T-cell (primary cell): ENCODE measurements around the gene LMO4. TPM values are rescaled to one million over a fixed set of nuclear protein-coding genes. Genes with fewer than 3 reads are reported as not detected.
A peak's percentile ranks its signal among the peaks of the same experiment; 100 is the strongest.

Experiments used
- ATAC-seq, 4 experiments: fragments of 200-7000 bp in 3 of 4; fragments of 150-1000 bp in 1 of 4; cut with Tn5 transposase; replicated peaks in 1 of 4; 1 replicate in 3 of 4; 2 replicates in 1 of 4; pipeline ENCODE4 v1.10.0; 2021; ENCODE audit warnings: moderate library complexity in 3 of 4, mild to moderate bottlenecking in 2 of 4, moderate number of reproducible peaks in 1 of 4
- CTCF ChIA-PET, 2 donors: fragments of 300-600 bp; sonication (Branson Sonifier 250); formaldehyde crosslinking; loops; one replicate each; lab custom pipeline; 2022; ENCODE audit warnings: antibody characterized with exemption in 2 of 2; lab: Charles Lee
- POLR2A ChIA-PET, 2 donors: fragments of 300-600 bp; sonication (Branson Sonifier 250); formaldehyde crosslinking; loops; one replicate each; lab custom pipeline; 2022; ENCODE audit warnings: antibody characterized with exemption in 2 of 2; lab: Charles Lee
- DNase-seq, 35 experiments: peaks; one replicate each; pipeline versions ENCODE4 v3.0.0 to v3.0.0-alpha.2; 2013 to 2023
- H3K27ac ChIP-seq: one replicate; pipeline ENCODE4 v1.5.1; 2013; ENCODE audit warnings: low read length
- H3K27me3 ChIP-seq, 2 experiments: replicated peaks in 1 of 2; 1 replicate in 1 of 2; 2 replicates in 1 of 2; pipeline versions ENCODE4 v1.6.1 to v1.7.0; 2013; ENCODE audit warnings: low read length in 1 of 2, mixed read lengths in 1 of 2; ENCODE audit not compliant: control insufficient read depth in 2 of 2, insufficient read depth in 2 of 2; ENCODE audit errors: extremely low read depth in 1 of 2
- H3K36me3 ChIP-seq, 2 donors: 1 replicate in 1 of 2; 2 replicates in 1 of 2; pipeline versions ENCODE4 v1.6.1 to v1.7.0; 2013; ENCODE audit warnings: low read length in 1 of 2; ENCODE audit not compliant: control insufficient read depth in 2 of 2, insufficient read depth in 1 of 2; ENCODE audit errors: extremely low read depth in 1 of 2
- H3K4me1 ChIP-seq, 2 experiments: 1 replicate in 1 of 2; 2 replicates in 1 of 2; pipeline versions ENCODE4 v1.6.1 to v1.7.0; 2013; ENCODE audit warnings: low read length in 2 of 2, mixed read lengths in 1 of 2; ENCODE audit not compliant: insufficient read depth in 2 of 2, control insufficient read depth in 1 of 2; ENCODE audit errors: extremely low read depth in 1 of 2
- H3K4me3 ChIP-seq, 2 donors: 1 replicate in 1 of 2; 2 replicates in 1 of 2; pipeline versions ENCODE4 v1.5.1 to v1.7.0; 2013; ENCODE audit warnings: mild to moderate bottlenecking in 2 of 2, low read length in 1 of 2, moderate library complexity in 1 of 2; ENCODE audit not compliant: control insufficient read depth in 1 of 2; ENCODE audit errors: extremely low read depth in 1 of 2
- H3K9me3 ChIP-seq: 2 replicates; pipeline ENCODE4 v1.7.0; 2013
- H3K27ac Mint-ChIP-seq, 2 donors: one replicate each; pipeline ENCODE4 v1.8.0; 2020 to 2021; ENCODE audit warnings: mild to moderate bottlenecking in 2 of 2, mixed read lengths in 2 of 2
- H3K27me3 Mint-ChIP-seq, 2 donors: one replicate each; pipeline ENCODE4 v1.8.0; 2021 to 2022; ENCODE audit warnings: mixed read lengths in 2 of 2
- H3K36me3 Mint-ChIP-seq: one replicate; pipeline ENCODE4 v1.8.0; 2021; ENCODE audit warnings: mixed read lengths
- H3K4me1 Mint-ChIP-seq, 3 donors: one replicate each; pipeline ENCODE4 v1.8.0; 2020 to 2022; ENCODE audit warnings: mixed read lengths in 3 of 3, mild to moderate bottlenecking in 1 of 3
- H3K4me3 Mint-ChIP-seq, 3 donors: one replicate each; pipeline ENCODE4 v1.8.0; 2020 to 2022; ENCODE audit warnings: mild to moderate bottlenecking in 3 of 3, mixed read lengths in 3 of 3, moderate library complexity in 3 of 3
- H3K9me3 Mint-ChIP-seq, 3 donors: one replicate each; pipeline ENCODE4 v1.8.0; 2020 to 2022; ENCODE audit warnings: mixed read lengths in 3 of 3
- WGBS: methylation state at CpG from one replicate; pipeline ENCODE4 v1.1.5; 2013; ENCODE audit warnings: missing lambda C conversion rate; ENCODE audit not compliant: insufficient coverage; 5-methylcytosine and 5-hydroxymethylcytosine counted together
- total RNA-seq, 35 experiments: library from RNA in 6 of 35; stranded (reverse) in 6 of 35; fragments of 120-200 nt in 1 of 35; gene quantifications; one replicate each; pipeline versions ENCODE4 v1.2.1 to v1.2.4 and lab custom pipeline; 2013 to 2026

LMO4 gene
- total RNA-seq, 5 donors from 2014 or later (not counting 1 experiment from before 2014, with no cell fraction given), result 14.4 to 26.2 (median 20.2) TPM

- ATAC-seq, result no peak
- Mint-ChIP-seq H3K36me3 (no peaks in the 10 kb centered on the region), H3K4me1 (peaks cover 0 to 9% (median 0%) of the 10 kb centered on the region in 3 donors), H3K9me3 (no peaks in the 10 kb centered on the region), H3K27me3 (peaks cover 12 to 16% of the 10 kb centered on the region in 2 donors), H3K27ac (no peak overlapping the region), H3K4me3 (no peak overlapping the region)
- Histone ChIP-seq H3K27me3 (peaks cover 0 to 2% of the 10 kb centered on the region in 2 experiments), H3K4me1 (no peaks in the 10 kb centered on the region), H3K4me3 (no peak overlapping the region), H3K36me3 (no peaks in the 10 kb centered on the region), H3K27ac (no peak overlapping the region), H3K9me3 (no peaks in the 10 kb centered on the region)
- ChIA-PET CTCF (no interaction called here), POLR2A (no interaction called here)
- DNase-seq, result no peak
- no CpG with 5 or more reads among the region's 1 CpG for WGBS
These were observed 9.9 kb upstream of the LMO4 start for GRCh38 chr1:87318806-87319205.

- no peak overlapping the region for H3K27ac ChIP-seq
- no peaks in the 10 kb centered on the region for H3K36me3 ChIP-seq
- peaks cover 0 to 5% of the 10 kb centered on the region in 2 donors for H3K27me3 Mint-ChIP-seq
- H3K36me3 Mint-ChIP-seq, result no peaks in the 10 kb centered on the region
- ATAC-seq (no peak), DNase-seq (peak in 20 of 35 experiments; percentile 13 to 78 (median 40))
- peak overlapping the region in 1 of 3 donors; percentile 34 for H3K4me3 Mint-ChIP-seq
- CTCF ChIA-PET, result interaction anchor here (0.6 to 2.9 kb wide), 18 partner anchors 9 to 1361 kb away, joined by 3 to 21 read pairs (median 4); no protein-coding TSS in a partner anchor
- H3K9me3 ChIP-seq, result no peaks in the 10 kb centered on the region
- peaks cover 13% of the 10 kb centered on the region in 2 experiments for H3K4me1 ChIP-seq
- H3K27ac Mint-ChIP-seq, result peak overlapping the region; percentile 64 to 71
- peaks cover 0 to 14% of the 10 kb centered on the region in 2 experiments for H3K27me3 ChIP-seq
- no peaks in the 10 kb centered on the region for H3K9me3 Mint-ChIP-seq
- no peak overlapping the region for H3K4me3 ChIP-seq
- WGBS, result 40% methylated on average over 2 of the region's 10 CpGs
- H3K4me1 Mint-ChIP-seq, result peaks cover 26 to 31% (median 29%) of the 10 kb centered on the region in 3 donors
- POLR2A ChIA-PET, result interaction anchor here in 1 of 2 donors (0.6 to 0.7 kb wide), 2 partner anchors 162 to 1363 kb away, joined by 3 to 4 read pairs; no protein-coding TSS in a partner anchor
These were observed 2.5 kb upstream of the LMO4 start for GRCh38 chr1:87325982-87326738.

DNA sequence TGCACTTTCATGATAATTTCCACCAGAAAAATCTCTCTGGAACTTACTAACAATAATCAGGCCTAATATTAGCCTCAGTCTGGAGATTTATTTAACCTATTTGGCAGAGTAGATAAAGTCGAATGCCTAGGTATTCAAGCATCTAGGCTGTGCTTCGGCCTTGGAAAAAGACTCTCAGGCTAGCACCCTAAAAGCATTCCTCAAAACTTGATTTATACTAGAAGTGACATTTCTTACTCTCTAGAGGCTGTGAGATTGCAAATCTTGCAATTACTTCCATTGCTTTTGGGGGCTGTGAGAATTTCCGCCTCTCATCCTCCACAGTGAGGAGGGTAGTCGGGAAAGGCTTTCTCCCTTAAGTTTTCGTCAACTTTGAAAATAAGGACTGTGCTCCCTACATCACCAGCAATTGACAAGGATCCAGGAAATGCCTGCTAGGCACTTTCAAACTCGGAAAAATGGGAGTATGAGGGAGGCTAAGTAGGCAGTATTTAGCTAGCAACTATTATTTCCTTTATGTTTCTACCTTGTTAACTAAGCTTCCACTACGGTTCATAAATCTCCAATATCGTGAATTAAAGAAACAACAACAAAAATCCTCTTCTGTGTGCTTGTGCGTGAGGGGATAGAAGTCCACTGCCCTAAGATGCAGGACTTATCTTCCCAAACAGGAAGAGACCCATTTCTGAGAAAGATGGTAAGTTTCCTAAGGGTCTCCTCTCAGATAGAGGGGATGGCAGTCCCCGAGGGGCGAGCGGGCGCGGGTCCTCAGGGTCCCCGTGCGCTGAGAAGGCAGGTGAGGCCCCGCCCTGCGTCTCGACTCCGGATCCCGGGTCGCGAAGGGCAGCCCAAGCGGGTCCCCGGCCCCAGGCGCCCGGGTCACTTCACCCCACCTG lies 1.1 kb upstream of the LMO4 start:
- no peaks in the 10 kb centered on the region for H3K9me3 ChIP-seq
- ATAC-seq (no peak), DNase-seq (no peak)
- H3K4me3 Mint-ChIP-seq, result peak overlapping the region; percentile 89 to 97 (median 93)
- 13% methylated on average over 15 of the region's 27 CpGs for WGBS
- ChIA-PET CTCF (interaction anchor here (0.6 to 2.9 kb wide), 5 partner anchors 12 to 626 kb away, joined by 4 to 13 read pairs (median 4); no protein-coding TSS in a partner anchor), POLR2A (no interaction called here)
- peak overlapping the region; percentile 66 to 76 for H3K4me3 ChIP-seq
- H3K36me3 ChIP-seq, result no peaks in the 10 kb centered on the region
- H3K4me1 ChIP-seq, result peaks cover 19 to 24% of the 10 kb centered on the region in 2 experiments
- H3K27ac Mint-ChIP-seq, result peak overlapping the region; percentile 90 to 93
- H3K36me3 Mint-ChIP-seq, result no peaks in the 10 kb centered on the region
- H3K9me3 Mint-ChIP-seq, result no peaks in the 10 kb centered on the region
- peak overlapping the region; percentile 70 for H3K27ac ChIP-seq
- no peaks in the 10 kb centered on the region for H3K27me3 Mint-ChIP-seq
- H3K27me3 ChIP-seq, result peaks cover 0 to 23% of the 10 kb centered on the region in 2 experiments
- H3K4me1 Mint-ChIP-seq, result peaks cover 34 to 41% (median 40%) of the 10 kb centered on the region in 3 donors

GRCh38 chr1:87329051-87329525 lies 408 bp downstream of the LMO4 start:
- Histone ChIP-seq H3K9me3 (no peaks in the 10 kb centered on the region), H3K36me3 (no peaks in the 10 kb centered on the region), H3K4me3 (peak overlapping the region; percentile 76 to 78), H3K27ac (peak overlapping the region; percentile 72), H3K27me3 (peaks cover 0 to 21% of the 10 kb centered on the region in 2 experiments), H3K4me1 (peaks cover 27 to 32% of the 10 kb centered on the region in 2 experiments)
- peaks cover 0 to 7% of the 10 kb centered on the region in 2 donors for H3K27me3 Mint-ChIP-seq
- ChIA-PET CTCF (interaction anchor here (0.6 to 0.7 kb wide), 6 partner anchors 13 to 1357 kb away, joined by 3 to 5 read pairs (median 3); no protein-coding TSS in a partner anchor), POLR2A (interaction anchor here (0.6 to 0.8 kb wide), 8 partner anchors 11 to 1562 kb away, joined by 3 to 14 read pairs (median 7); no protein-coding TSS in a partner anchor)
- no peaks in the 10 kb centered on the region for H3K36me3 Mint-ChIP-seq
- H3K4me1 Mint-ChIP-seq, result peaks cover 49 to 55% (median 54%) of the 10 kb centered on the region in 3 donors
- peak overlapping the region; percentile 92 to 96 for H3K27ac Mint-ChIP-seq
- ATAC-seq, result peak in 2 of 4 experiments; percentile 2 to 7
- no peaks in the 10 kb centered on the region for H3K9me3 Mint-ChIP-seq
- WGBS, result 0% methylated on average over 10 of the region's 35 CpGs
- peak overlapping the region; percentile 93 to 97 (median 95) for H3K4me3 Mint-ChIP-seq
- DNase-seq, result peak in 20 of 35 experiments; percentile 5 to 55 (median 20)

GRCh38 chr1:87329526-87330056 lies 911 bp downstream of the LMO4 start:
- peak in 2 of 35 experiments; percentile 1 to 58 for DNase-seq

More at GRCh38 chr1:87329526-87330056, 911 bp downstream of the LMO4 start:
- Histone ChIP-seq H3K9me3 (no peaks in the 10 kb centered on the region), H3K4me3 (peak overlapping the region; percentile 76 to 78), H3K36me3 (no peaks in the 10 kb centered on the region), H3K27me3 (peaks cover 0 to 26% of the 10 kb centered on the region in 2 experiments), H3K4me1 (peaks cover 32 to 37% of the 10 kb centered on the region in 2 experiments), H3K27ac (peak overlapping the region; percentile 72)
- POLR2A ChIA-PET, result interaction anchor here (0.6 to 0.8 kb wide), 7 partner anchors 10 to 1561 kb away, joined by 3 to 14 read pairs (median 7); no protein-coding TSS in a partner anchor
- Mint-ChIP-seq H3K27ac (peak overlapping the region; percentile 92 to 96), H3K4me1 (peaks cover 54 to 60% (median 59%) of the 10 kb centered on the region in 3 donors), H3K36me3 (no peaks in the 10 kb centered on the region), H3K9me3 (no peaks in the 10 kb centered on the region), H3K4me3 (peak overlapping the region; percentile 93 to 97 (median 95)), H3K27me3 (peaks cover 0 to 9% of the 10 kb centered on the region in 2 donors)
- CTCF ChIA-PET, result interaction anchor here (0.6 to 1.1 kb wide), 9 partner anchors 13 to 1356 kb away, joined by 3 to 5 read pairs (median 3); partner anchors contain the start of gene SH3GLB1 (in 1 of the 2)
- no peak for ATAC-seq
- no CpG with 5 or more reads among the region's 7 CpGs for WGBS
